GM12878 (cell line): ENCODE results near the gene CDK4.

Experiments used
- CEBPB ChIP-seq, 2 experiments: fragments of 150-350 bp in 1 of 2; IDR thresholded peaks; 2 replicates each; pipeline ENCODE4 v1.6.1; 2012 to 2014; ENCODE audit warnings: low read depth in 2 of 2, low read length in 2 of 2, borderline replicate concordance in 1 of 2, inconsistent platforms in 1 of 2
- CTCF ChIP-seq, 3 experiments: IDR thresholded peaks in 2 of 3; conservative IDR thresholded peaks in 1 of 3; 2 replicates each; pipeline ENCODE4 v1.5.1; 2011; ENCODE audit warnings: low read depth in 3 of 3, low read length in 3 of 3, mild to moderate bottlenecking in 3 of 3, control low read depth in 2 of 3, moderate library complexity in 2 of 3, inconsistent platforms in 1 of 3, mixed read lengths in 1 of 3; ENCODE audit not compliant: control insufficient read depth in 2 of 3, insufficient read depth in 1 of 3; ENCODE audit errors: extremely low read depth in 1 of 3
- ESRRA ChIP-seq: IDR thresholded peaks from 2 replicates; pipeline ENCODE4 v1.6.1; 2012; ENCODE audit warnings: mild to moderate bottlenecking, low read length, improper control_type of control experiment
- FOXM1 ChIP-seq: IDR thresholded peaks from 2 replicates; pipeline ENCODE4 v1.6.1; 2012; ENCODE audit warnings: low read depth, mild to moderate bottlenecking, inconsistent platforms, low read length, moderate library complexity
- MXI1 ChIP-seq: fragments of 150-350 bp; IDR thresholded peaks from 2 replicates; pipeline ENCODE4 v1.6.1; 2011; ENCODE audit warnings: low read depth, mild to moderate bottlenecking, inconsistent platforms, low read length, improper control_type of control experiment
- PAX5 ChIP-seq: IDR thresholded peaks from 2 replicates; pipeline ENCODE4 v1.6.1; 2011; ENCODE audit warnings: low read depth, low read length, borderline replicate concordance
- RFX5 ChIP-seq: IDR thresholded peaks from 2 replicates; pipeline ENCODE4 v1.6.1; 2011; ENCODE audit warnings: low read depth, low read length, improper control_type of control experiment
- SMARCA5 ChIP-seq: fragments of 450-650 bp; IDR thresholded peaks from 2 replicates; pipeline ENCODE4 v1.6.1; 2017; ENCODE audit warnings: mild to moderate bottlenecking
- TAF1 ChIP-seq: IDR thresholded peaks from 2 replicates; pipeline ENCODE4 v1.6.1; 2011; ENCODE audit warnings: mild to moderate bottlenecking, low read depth, low read length, borderline replicate concordance
- USF2 ChIP-seq: IDR thresholded peaks from 2 replicates; pipeline ENCODE4 v1.6.1; 2011; ENCODE audit warnings: low read depth, low read length, improper control_type of control experiment, borderline replicate concordance

- no peak for TF ChIP-seq TAF1
- no peak for TF ChIP-seq MXI1
- no peak for TF ChIP-seq USF2
- no peak for TF ChIP-seq CTCF (IDR thresholded peaks at IDR 0.05 in 2 of 3, conservative IDR thresholded peaks at IDR 0.05 in 1 of 3; ENCODE audit: control insufficient read depth in 2 of 3, extremely low read depth in 1 of 3, insufficient read depth in 1 of 3, low read depth in 3 of 3, low read length in 3 of 3)
- no peak for TF ChIP-seq FOXM1
- TF ChIP-seq SMARCA5, result no peak
- TF ChIP-seq PAX5, result no peak
- TF ChIP-seq RFX5, result no peak
- no peak for TF ChIP-seq ESRRA
- TF ChIP-seq CEBPB (IDR thresholded peaks at IDR 0.05; ENCODE audit: borderline replicate concordance in 1 of 2, low read depth in 2 of 2, low read length in 2 of 2), result no peak
Measured at GRCh38 chr12:57793920-57794319, 41.8 kb upstream of the CDK4 start.
